DOHH2 (cell line): ENCODE results near the gene PEAK1.

Experiments
- H3F3A ChIP-seq: fragments of 200-600 bp; sonication (generic), shearing (Covaris generic); 2 replicates; pipeline ENCODE4 v1.6.0; 2016; ENCODE audit warnings: antibody characterized with exemption, mild to moderate bottlenecking; ENCODE audit not compliant: control insufficient read depth, insufficient read depth
- H3K27ac ChIP-seq: fragments of 200-600 bp; sonication (generic); 2 replicates; pipeline ENCODE4 v1.5.1; 2014; ENCODE audit warnings: low read depth, mild to moderate bottlenecking, low read length, moderate library complexity
- H3K27me3 ChIP-seq: fragments of 200-600 bp; sonication (generic); 2 replicates; pipeline ENCODE4 v1.6.1; 2014; ENCODE audit warnings: mild to moderate bottlenecking, low read length, mixed read lengths; ENCODE audit not compliant: control insufficient read depth
- H3K36me3 ChIP-seq: fragments of 200-600 bp; sonication (generic); 2 replicates; pipeline ENCODE4 v1.6.1; 2014; ENCODE audit warnings: mild to moderate bottlenecking, low read length, moderate library complexity, mixed read lengths; ENCODE audit not compliant: control insufficient read depth
- H3K4me1 ChIP-seq: fragments of 200-600 bp; sonication (generic); 2 replicates; pipeline ENCODE4 v1.6.1; 2014; ENCODE audit warnings: mild to moderate bottlenecking, low read length, mixed read lengths; ENCODE audit not compliant: control insufficient read depth
- H3K4me2 ChIP-seq: fragments of 200-600 bp; sonication (generic); 2 replicates; pipeline ENCODE4 v1.6.0; 2014; ENCODE audit warnings: mild to moderate bottlenecking, low read length, moderate library complexity
- H3K4me3 ChIP-seq: fragments of 200-600 bp; sonication (generic); 2 replicates; pipeline ENCODE4 v1.5.1; 2014; ENCODE audit warnings: mild to moderate bottlenecking, low read length, mixed read lengths
- H3K79me2 ChIP-seq: fragments of 200-600 bp; sonication (generic); 2 replicates; pipeline ENCODE4 v1.6.1; 2014; ENCODE audit warnings: mild to moderate bottlenecking, low read length, mixed read lengths; ENCODE audit not compliant: control insufficient read depth
- H3K9me2 ChIP-seq: fragments of 200-600 bp; sonication (generic); replicated peaks from 2 replicates; pipeline ENCODE4 v1.6.1; 2014; ENCODE audit warnings: mild to moderate bottlenecking, low read length, mixed read lengths; ENCODE audit not compliant: control insufficient read depth
- H3K9me3 ChIP-seq: fragments of 200-600 bp; sonication (generic); 2 replicates; pipeline ENCODE4 v1.6.1; 2014; ENCODE audit warnings: antibody characterized with exemption, low read length, mixed read lengths; ENCODE audit not compliant: control insufficient read depth, insufficient read depth
- H4K20me1 ChIP-seq: fragments of 200-600 bp; sonication (generic); 2 replicates; pipeline ENCODE4 v1.6.0; 2014; ENCODE audit warnings: low read depth, mild to moderate bottlenecking, antibody characterized with exemption, low read length, moderate library complexity; ENCODE audit not compliant: control insufficient read depth, insufficient read depth
- EZH2phosphoT487 ChIP-seq: fragments of 200-600 bp; sonication (generic); IDR thresholded peaks from 2 replicates; pipeline ENCODE4 v1.6.1; 2017; ENCODE audit warnings: borderline replicate concordance, mild to moderate bottlenecking, antibody characterized with exemption, low read length, moderate library complexity, mixed read lengths
- TF ChIP-seq, protein P1 (sequence below): fragments of 200-600 bp; sonication (generic); IDR thresholded peaks from one replicate; pipeline ENCODE4 v1.5.1; 2014; ENCODE audit warnings: antibody characterized with exemption, mild to moderate bottlenecking, low read depth, low read length; ENCODE audit not compliant: poor library complexity, severe bottlenecking

Gene PEAK1

DNA sequence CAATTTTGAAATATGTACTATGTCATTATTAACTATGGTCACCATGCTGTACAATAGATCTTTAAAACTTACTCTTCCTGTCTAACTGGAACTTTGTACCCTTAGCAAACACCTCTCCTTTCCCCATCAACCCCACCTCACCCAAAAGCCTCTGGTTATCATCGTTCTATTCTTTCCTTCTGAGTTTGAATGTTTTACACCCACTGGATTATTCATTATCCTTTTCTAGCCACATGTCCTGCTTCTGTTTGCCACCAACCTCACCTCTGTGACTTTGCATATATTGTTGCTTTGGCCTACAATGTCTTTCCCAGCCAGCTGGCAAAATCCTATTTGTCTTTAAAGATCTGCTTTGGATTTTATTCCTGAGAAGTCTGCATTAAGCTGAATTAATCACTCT is 246.4 kb downstream of the PEAK1 start:
- no peaks in the 10 kb centered on the region for H3K27me3 ChIP-seq
- H3K9me2 ChIP-seq: no peaks in the 10 kb centered on the region
- TF ChIP-seq EZH2phosphoT487: no peak
- TF ChIP-seq, protein P1, sequence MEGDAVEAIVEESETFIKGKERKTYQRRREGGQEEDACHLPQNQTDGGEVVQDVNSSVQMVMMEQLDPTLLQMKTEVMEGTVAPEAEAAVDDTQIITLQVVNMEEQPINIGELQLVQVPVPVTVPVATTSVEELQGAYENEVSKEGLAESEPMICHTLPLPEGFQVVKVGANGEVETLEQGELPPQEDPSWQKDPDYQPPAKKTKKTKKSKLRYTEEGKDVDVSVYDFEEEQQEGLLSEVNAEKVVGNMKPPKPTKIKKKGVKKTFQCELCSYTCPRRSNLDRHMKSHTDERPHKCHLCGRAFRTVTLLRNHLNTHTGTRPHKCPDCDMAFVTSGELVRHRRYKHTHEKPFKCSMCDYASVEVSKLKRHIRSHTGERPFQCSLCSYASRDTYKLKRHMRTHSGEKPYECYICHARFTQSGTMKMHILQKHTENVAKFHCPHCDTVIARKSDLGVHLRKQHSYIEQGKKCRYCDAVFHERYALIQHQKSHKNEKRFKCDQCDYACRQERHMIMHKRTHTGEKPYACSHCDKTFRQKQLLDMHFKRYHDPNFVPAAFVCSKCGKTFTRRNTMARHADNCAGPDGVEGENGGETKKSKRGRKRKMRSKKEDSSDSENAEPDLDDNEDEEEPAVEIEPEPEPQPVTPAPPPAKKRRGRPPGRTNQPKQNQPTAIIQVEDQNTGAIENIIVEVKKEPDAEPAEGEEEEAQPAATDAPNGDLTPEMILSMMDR: no peak
- H4K20me1 ChIP-seq: no peaks in the 10 kb centered on the region
- no peak overlapping the region for H3K4me2 ChIP-seq
- H3F3A ChIP-seq: no peaks in the 10 kb centered on the region
- H3K27ac ChIP-seq: no peak overlapping the region
- H3K9me3 ChIP-seq: no peaks in the 10 kb centered on the region
- no peaks in the 10 kb centered on the region for H3K79me2 ChIP-seq
- H3K4me3 ChIP-seq: no peak overlapping the region
- no peaks in the 10 kb centered on the region for H3K4me1 ChIP-seq
- H3K36me3 ChIP-seq: no peaks in the 10 kb centered on the region

DNA sequence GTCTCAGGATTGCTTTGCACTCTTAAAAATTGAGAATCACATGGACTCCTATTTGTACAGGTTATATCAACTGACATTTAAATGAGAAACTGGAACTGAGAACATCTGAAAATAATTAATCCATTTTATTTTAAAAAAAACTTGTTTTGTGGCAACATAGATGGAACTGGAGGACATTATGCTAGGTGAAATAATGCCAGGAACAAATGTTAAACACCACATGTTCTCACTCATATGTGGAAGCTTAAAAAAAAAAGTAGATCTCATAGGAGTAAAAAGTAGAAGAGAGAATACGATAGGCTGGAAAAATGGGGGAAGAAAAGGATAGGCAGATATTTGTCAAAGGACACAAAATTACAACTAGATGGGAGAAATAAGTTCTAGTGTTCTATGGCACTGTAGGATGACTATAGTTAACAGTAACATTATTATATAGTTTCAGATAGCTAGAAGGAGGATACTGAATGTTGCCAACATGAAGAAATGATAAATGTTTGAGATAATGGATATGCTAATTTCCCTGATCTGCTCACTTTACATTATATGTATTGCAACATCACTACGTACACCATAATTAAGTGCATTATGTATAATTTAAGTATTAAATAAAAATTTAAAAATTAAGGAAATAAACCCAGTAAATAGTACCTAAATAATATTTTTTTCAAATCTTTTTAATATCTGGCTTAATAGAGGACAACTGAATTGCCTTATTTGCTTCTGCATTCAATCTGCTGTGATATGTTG is 248.5 kb downstream of the PEAK1 start:
- Histone ChIP-seq H4K20me1 (no peaks in the 10 kb centered on the region), H3K9me3 (no peaks in the 10 kb centered on the region), H3K36me3 (no peaks in the 10 kb centered on the region), H3F3A (no peaks in the 10 kb centered on the region), H3K27ac (no peak overlapping the region), H3K4me3 (no peak overlapping the region), H3K79me2 (no peaks in the 10 kb centered on the region), H3K9me2 (no peaks in the 10 kb centered on the region), H3K4me1 (no peaks in the 10 kb centered on the region), H3K4me2 (no peak overlapping the region), H3K27me3 (no peaks in the 10 kb centered on the region)
- TF ChIP-seq, protein P1: no peak
- no peak for TF ChIP-seq EZH2phosphoT487

DNA sequence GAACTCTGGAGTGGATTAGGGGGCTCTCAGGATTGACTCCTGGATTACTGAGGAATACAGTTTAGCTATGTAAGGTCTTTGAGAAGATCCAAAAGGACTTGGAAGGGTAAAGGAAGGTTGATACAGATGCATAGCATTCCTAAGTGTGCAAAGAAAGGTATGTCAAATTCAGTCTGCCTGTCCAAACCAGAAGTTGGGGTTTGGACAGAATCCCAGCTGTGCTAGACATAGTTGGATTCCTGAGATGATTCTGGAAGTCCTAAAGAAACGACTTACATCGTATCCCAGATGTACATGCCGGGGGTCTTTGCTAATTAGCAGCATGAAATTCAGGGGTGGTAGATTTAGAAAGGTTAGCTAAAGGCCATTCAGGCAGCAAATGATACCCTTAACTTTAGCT is 251.3 kb downstream of the PEAK1 start:
- TF ChIP-seq, protein P1: no peak
- no peak for TF ChIP-seq EZH2phosphoT487
- Histone ChIP-seq H3K4me1 (no peaks in the 10 kb centered on the region), H3K9me2 (no peaks in the 10 kb centered on the region), H3K4me3 (no peak overlapping the region), H3K79me2 (no peaks in the 10 kb centered on the region), H3K36me3 (no peaks in the 10 kb centered on the region), H3K4me2 (no peak overlapping the region), H3K27ac (no peak overlapping the region), H3F3A (no peaks in the 10 kb centered on the region), H3K9me3 (no peaks in the 10 kb centered on the region), H3K27me3 (no peaks in the 10 kb centered on the region), H4K20me1 (no peaks in the 10 kb centered on the region)
